Measurements from ENCODE around the gene CNTN5. TPM values are rescaled to one million over a fixed set of nuclear protein-coding genes. Genes with fewer than 3 reads are reported as not detected.

Gene CNTN5
- total RNA-seq, 2 donors from 2014 or later = not detected

- intact Hi-C loops (cut with DNase I) = no loop called here
- Histone ChIP-seq H3K9me3 (no peaks in the 10 kb centered on the region), H3K4me1 (no peaks in the 10 kb centered on the region), H3K27me3 (no peaks in the 10 kb centered on the region), H3K36me3 (no peaks in the 10 kb centered on the region), H3K27ac (no peak overlapping the region), H3K4me3 (no peak overlapping the region), H3K9ac (ENCODE audit: low read depth in 2 of 2, low read length in 2 of 2) (no peak overlapping the region)
- TF ChIP-seq CTCF (IDR thresholded peaks at IDR 0.05) = no peak
- no peak for DNase-seq
These were observed 845.2 kb downstream of the CNTN5 start for GRCh38 chr11:99865951-99866350.

- no peak overlapping the region for H3K9ac ChIP-seq (ENCODE audit: low read depth in 2 of 2, low read length in 2 of 2)
- H3K27me3 ChIP-seq = no peaks in the 10 kb centered on the region
- H3K27ac ChIP-seq = no peak overlapping the region
- H3K4me1 ChIP-seq = no peaks in the 10 kb centered on the region
- TF ChIP-seq CTCF (IDR thresholded peaks at IDR 0.05) = no peak
- DNase-seq = no peak
- intact Hi-C loops (cut with DNase I) = no loop called here
- H3K36me3 ChIP-seq = no peaks in the 10 kb centered on the region
- no peaks in the 10 kb centered on the region for H3K9me3 ChIP-seq
- H3K4me3 ChIP-seq = no peak overlapping the region
These were observed 860.9 kb downstream of the CNTN5 start for GRCh38 chr11:99881610-99882009.

GRCh38 chr11:99884750-99885149 is 864.0 kb downstream of the CNTN5 start:
- intact Hi-C loops (cut with DNase I) = no loop called here
- Histone ChIP-seq H3K4me3 (no peak overlapping the region), H3K36me3 (no peaks in the 10 kb centered on the region), H3K4me1 (no peaks in the 10 kb centered on the region), H3K27me3 (no peaks in the 10 kb centered on the region), H3K9me3 (no peaks in the 10 kb centered on the region), H3K27ac (no peak overlapping the region), H3K9ac (ENCODE audit: low read depth in 2 of 2, low read length in 2 of 2) (no peak overlapping the region)
- TF ChIP-seq CTCF (IDR thresholded peaks at IDR 0.05) = no peak
- DNase-seq = no peak

- H3K4me1 ChIP-seq = no peaks in the 10 kb centered on the region
- no peak for TF ChIP-seq CTCF (IDR thresholded peaks at IDR 0.05)
- no peaks in the 10 kb centered on the region for H3K9me3 ChIP-seq
- intact Hi-C loops (cut with DNase I) = no loop called here
- H3K27ac ChIP-seq = no peak overlapping the region
- H3K4me3 ChIP-seq = no peak overlapping the region
- H3K36me3 ChIP-seq = no peaks in the 10 kb centered on the region
- no peaks in the 10 kb centered on the region for H3K27me3 ChIP-seq
- DNase-seq = no peak
- no peak overlapping the region for H3K9ac ChIP-seq (ENCODE audit: low read depth in 2 of 2, low read length in 2 of 2)
These were observed 866.7 kb downstream of the CNTN5 start for GRCh38 chr11:99887481-99887880.

GRCh38 chr11:99893811-99894210 is 873.1 kb downstream of the CNTN5 start:
- H3K4me1 ChIP-seq = no peaks in the 10 kb centered on the region
- no peak for DNase-seq
- no peaks in the 10 kb centered on the region for H3K9me3 ChIP-seq
- no peak for TF ChIP-seq CTCF (IDR thresholded peaks at IDR 0.05)
- no peak overlapping the region for H3K9ac ChIP-seq (ENCODE audit: low read depth in 2 of 2, low read length in 2 of 2)
- H3K36me3 ChIP-seq = no peaks in the 10 kb centered on the region
- no peak overlapping the region for H3K27ac ChIP-seq
- no peaks in the 10 kb centered on the region for H3K27me3 ChIP-seq
- intact Hi-C loops (cut with DNase I) = no loop called here
- H3K4me3 ChIP-seq = no peak overlapping the region

- H3K27ac ChIP-seq = no peak overlapping the region
- H3K36me3 ChIP-seq = no peaks in the 10 kb centered on the region
- intact Hi-C loops (cut with DNase I) = no loop called here
- no peaks in the 10 kb centered on the region for H3K9me3 ChIP-seq
- H3K27me3 ChIP-seq = no peaks in the 10 kb centered on the region
- H3K4me1 ChIP-seq = no peaks in the 10 kb centered on the region
- no peak for DNase-seq
- no peak overlapping the region for H3K4me3 ChIP-seq
- no peak for TF ChIP-seq CTCF (IDR thresholded peaks at IDR 0.05)
- no peak overlapping the region for H3K9ac ChIP-seq (ENCODE audit: low read depth in 2 of 2, low read length in 2 of 2)
These were observed 880.4 kb downstream of the CNTN5 start for GRCh38 chr11:99901175-99901574.
